T47D (cell line): ENCODE results near the gene CCL20.

Experiments used
- DNase-seq, 2 experiments: peaks; one replicate each; pipeline versions ENCODE4 v3.0.0 to v3.0.0-alpha.2; 2011 to 2012; ENCODE audit warnings: low read depth in 1 of 2, low spot score in 1 of 2
- JUND ChIP-seq: IDR thresholded peaks from 2 replicates; pipeline ENCODE4 v1.6.1; 2012; ENCODE audit warnings: low read depth
- in situ Hi-C: cut with HindIII; loops from 2 replicates; pipeline ENCODE4 v1.10.0; 2016; ENCODE audit warnings: low sequenced_read_pairs, low pct_unique_long_range_greater_than_20kb

The CCL20 gene

DNA sequence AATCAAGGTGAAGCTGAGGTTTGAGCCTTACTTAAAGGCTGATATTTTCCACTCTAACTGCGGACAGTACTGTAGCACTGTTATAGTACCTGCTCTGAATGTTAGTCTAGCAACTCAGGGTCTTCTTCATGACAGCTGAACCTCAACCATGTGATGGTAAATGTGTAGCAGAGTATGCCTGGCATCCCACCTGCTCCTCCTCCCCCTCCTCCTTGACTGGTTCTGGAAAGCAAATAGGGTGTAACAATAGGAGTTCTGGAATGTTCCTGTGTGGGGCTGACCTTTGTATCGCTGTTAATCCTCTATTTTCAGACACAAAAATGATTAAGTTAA, 447 bp upstream of the CCL20 start:
- no peak for TF ChIP-seq JUND
- in situ Hi-C loops: no loop called here
- no peak for DNase-seq

DNA sequence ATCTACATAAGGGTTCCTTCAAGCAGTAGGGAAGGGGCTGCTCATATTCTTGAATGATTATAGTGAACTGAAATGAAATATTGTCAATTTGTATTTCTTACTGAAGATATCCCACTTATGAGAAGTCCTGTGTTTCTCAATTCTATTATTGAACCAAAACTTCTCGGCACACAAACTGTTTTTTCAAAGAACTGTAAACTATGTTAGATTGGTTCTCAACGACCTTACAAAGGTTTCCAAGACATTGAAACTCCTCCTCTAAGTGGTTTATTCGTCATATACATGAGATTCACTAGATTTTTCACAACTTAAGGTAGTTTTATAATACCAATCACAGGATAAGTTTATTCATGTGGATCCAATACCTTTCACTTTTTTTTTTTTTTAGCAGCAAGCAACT, 1.4 kb downstream of the CCL20 start:
- in situ Hi-C loops: no loop called here
- DNase-seq: no peak
- TF ChIP-seq JUND: no peak

DNA sequence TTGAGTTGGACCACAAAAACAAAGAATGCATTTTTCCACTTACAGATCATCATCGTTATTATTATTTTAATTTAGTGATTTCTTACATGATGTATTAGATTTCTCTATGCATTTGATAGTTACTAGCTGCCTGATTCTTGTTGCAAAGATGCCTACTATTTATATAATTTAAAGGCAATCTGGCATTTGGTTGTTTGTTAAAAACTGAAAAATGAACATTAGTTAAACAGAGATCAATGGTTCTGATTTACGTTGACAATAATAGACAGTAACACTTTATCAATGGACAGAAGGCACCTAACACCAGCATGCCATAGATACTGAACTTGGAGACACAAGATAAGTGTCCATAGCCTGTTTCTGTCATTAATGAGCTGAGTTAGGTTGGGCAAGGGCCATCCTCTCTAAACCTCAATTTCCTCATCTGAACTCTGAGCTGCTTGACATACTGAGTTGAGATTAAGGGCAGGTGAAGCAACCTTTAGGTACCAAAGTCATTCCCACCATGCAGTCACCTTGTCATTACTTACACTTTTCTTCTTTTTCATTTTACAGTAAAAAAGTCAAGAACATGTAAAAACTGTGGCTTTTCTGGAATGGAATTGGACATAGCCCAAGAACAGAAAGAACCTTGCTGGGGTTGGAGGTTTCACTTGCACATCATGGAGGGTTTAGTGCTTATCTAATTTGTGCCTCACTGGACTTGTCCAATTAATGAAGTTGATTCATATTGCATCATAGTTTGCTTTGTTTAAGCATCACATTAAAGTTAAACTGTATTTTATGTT, 3.1 kb downstream of the CCL20 start:
- no peak for DNase-seq
- in situ Hi-C loops: no loop called here
- TF ChIP-seq JUND: no peak

DNA sequence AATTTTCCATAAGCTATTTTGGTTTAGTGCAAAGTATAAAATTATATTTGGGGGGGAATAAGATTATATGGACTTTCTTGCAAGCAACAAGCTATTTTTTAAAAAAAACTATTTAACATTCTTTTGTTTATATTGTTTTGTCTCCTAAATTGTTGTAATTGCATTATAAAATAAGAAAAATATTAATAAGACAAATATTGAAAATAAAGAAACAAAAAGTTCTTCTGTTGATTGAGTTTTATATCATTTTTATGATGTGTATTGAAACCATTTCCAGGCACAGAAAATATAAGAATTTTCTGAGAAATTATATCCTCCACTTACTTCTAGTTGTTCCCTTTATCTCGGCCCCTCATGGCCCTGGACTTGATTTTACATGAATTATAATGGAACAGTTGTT, 3.7 kb downstream of the CCL20 start:
- DNase-seq: no peak
- TF ChIP-seq JUND: no peak
- in situ Hi-C loops: no loop called here

DNA sequence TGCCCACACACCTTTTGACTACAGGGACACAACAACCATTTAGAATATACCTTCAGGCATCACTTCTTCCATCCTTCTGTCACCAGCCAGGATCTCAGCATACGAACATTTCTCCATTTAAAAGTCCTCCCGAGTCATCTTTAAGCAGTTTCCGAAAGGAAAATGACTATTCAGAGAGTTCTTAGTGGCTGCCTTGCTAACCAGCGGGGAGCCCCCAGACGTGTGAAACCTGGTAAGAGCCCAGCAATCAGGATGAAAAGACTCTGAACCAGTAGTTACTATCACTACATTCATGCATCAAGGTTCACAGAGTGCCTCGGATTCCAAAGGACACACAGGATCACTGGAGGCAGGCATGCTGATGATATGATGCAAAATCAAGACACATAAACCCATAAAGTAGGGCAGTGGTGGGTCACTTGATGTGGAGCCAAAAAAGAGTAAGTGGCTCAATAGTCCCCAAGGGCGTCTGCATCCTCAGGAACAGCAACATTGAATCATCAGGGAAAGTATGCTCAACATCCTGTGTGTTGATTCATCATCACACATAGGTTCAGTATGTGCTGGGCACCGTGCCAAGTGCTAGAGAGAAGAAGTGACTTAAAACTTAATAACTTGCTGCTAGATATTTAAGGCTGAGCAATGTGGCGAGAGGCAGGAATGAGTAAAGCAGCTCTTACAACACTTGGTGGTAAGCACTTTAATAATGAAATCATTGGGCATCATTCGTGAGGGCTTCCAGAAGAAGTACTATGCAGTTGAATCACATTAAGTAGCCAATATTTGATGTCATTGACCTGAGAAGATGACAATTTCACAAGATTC, 4.4 kb downstream of the CCL20 start:
- no peak for TF ChIP-seq JUND
- DNase-seq: peak; percentile 3 to 38
- in situ Hi-C loops: no loop called here

DNA sequence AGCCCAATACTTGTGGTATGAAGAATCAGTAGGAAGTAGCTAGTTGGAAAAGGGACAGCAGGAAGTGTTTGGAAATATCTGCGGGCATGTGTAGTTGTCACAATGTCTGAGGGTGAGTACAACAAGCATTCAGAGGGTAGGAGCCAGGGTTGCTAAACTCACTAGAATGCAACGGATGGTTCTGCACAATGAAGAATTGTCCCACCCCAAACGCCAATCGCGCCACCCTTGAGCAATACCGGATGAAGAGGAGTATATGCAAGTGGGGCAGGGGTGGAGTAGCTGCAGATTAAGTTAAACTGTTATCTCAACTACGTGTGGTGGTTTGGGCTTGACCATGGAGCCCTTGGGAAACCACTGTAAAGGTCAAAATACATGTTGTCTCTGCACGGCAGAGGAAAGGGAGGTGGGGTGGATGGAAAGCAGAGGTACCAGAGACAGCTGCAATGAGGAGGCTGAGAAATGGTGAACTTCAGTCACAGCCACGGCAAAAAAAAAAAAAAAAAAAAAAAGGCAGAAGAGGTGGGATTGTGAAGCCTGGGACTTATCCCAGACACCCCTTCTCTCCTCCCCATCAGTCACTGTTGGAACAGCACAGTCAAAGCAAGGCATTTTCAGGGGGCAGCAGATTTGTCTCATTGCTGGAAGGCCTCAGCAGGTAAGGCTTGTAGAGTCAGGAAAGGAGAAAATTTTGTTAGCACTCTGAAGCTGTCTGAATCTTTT, 5.2 kb downstream of the CCL20 start:
- DNase-seq: no peak
- no peak for TF ChIP-seq JUND
- in situ Hi-C loops: no loop called here

DNA sequence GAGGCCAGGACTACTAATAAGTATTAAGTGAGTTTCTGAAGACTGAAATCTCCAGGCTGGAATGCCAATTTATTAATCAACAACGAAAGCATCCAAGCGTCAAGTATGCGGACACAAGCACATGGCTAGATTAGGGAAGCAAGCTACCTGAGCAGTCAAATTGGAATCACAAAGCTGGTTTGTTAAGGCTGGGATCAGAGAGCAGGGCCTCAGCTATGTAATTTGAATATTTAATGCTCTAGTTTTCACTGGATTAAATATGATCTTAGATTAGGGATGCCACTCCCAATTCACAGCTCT, 5.7 kb downstream of the CCL20 start:
- no peak for DNase-seq
- TF ChIP-seq JUND: no peak
- in situ Hi-C loops: no loop called here

DNA sequence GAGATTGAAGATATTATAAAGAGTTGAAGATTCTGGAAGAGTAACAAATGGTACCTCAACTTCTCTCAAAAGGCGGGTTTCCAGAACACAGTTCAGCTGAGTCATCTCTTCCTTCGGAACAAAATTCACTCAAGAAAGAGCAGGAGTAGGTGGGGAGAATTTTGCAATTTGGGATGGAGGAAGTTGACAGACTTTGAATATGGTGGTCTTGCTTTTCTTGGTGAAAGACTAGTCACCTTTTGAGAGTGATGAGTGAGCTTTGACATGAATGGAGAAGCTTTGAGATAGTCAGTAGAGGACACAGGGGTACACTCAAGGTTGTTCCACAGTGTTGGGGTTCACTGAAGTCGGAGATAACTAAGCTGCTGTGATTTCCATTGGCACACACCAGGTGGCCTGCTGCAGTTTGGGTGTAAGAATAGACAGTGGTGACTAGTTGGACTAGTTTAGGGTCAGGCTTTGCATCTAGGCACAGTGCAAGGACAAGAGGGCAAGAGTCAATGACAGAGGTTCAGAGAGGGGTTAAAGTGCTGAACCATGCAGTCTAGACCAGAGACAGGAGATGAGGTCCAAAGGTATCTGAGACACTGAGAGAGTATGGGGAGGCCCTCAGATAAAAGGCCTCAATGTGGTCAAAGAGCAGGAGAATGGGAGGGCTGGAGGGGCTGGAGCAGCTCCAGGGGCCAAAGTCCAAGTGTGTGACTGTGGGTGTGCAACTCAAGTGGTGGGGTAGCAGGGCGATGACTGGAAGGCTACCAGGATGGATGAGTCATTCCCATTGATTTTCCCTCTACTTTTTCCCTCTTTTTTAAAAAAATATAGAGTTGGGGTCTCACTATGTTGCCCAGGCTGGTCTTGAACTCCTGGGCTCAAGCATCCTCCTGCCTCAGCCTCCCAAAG, 7.7 kb downstream of the CCL20 start:
- no peak for TF ChIP-seq JUND
- in situ Hi-C loops: no loop called here
- DNase-seq: no peak

DNA sequence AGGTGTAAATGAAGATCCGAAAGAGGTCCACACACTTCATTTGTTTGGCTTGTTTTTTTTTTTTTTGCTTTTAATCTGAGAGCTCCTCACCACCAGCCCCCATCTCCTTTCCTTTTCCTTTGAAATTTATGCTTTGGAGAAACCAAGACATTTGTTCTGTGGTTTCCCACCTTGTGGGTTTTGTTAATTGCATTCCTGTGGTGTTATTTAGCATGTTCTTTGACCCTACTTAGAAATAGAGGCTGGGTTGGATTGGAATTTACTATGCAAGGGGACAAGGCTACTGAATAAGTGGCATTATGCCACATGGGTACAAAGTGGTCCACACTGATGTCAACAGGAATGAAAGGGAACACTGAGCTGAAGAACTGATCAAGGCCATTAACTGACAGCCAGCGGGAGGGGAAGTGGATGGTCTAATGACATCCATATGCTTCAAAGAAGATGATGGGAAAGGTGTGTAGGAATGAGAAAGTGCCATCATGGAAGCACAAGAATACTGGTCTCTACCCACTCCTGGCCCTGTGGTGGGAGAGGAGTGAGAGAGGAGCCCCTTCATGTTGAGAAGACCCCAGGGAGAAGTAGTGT, 8.9 kb downstream of the CCL20 start:
- no peak for TF ChIP-seq JUND
- no peak for DNase-seq
- in situ Hi-C loops: no loop called here

DNA sequence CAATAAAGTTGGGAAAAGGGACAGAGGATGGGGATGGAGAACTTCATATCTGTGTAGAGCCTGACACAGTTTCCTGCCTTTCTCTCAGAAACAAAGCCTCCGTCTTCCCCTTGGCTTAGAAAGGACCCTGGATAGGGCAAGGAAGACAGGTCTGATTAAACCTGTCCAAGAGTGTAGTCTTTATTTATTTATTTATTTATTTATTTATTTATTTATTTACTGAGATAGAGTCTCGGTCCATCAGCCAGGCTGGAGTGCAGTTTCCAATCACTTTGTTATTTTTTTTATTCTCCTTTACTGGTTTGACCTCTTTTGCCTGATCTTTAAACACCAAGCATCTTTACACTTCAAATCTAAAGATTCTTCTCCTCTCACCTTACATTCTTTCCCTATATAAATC, 10.3 kb downstream of the CCL20 start:
- TF ChIP-seq JUND: no peak
- DNase-seq: no peak
- in situ Hi-C loops: no loop called here

DNA sequence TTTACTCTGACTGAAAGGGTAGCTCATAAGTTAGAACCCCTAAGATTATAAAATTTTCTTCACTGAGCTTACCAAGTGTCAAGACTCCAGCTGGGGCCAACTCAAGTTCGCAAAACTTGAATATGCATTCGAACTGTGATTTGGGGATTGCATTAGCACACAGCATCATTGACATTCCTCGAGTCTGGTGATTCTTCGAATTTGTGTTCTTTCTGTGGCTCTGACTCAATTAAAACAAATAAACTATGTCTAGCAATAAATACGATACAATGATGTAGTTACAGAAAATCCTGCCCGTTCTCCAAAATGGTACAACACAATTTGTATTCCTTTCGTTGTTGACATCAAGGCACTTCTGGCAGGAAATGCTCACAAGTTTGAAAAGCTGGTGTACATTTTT, 11.1 kb downstream of the CCL20 start:
- in situ Hi-C loops: no loop called here
- no peak for DNase-seq
- TF ChIP-seq JUND: no peak

DNA sequence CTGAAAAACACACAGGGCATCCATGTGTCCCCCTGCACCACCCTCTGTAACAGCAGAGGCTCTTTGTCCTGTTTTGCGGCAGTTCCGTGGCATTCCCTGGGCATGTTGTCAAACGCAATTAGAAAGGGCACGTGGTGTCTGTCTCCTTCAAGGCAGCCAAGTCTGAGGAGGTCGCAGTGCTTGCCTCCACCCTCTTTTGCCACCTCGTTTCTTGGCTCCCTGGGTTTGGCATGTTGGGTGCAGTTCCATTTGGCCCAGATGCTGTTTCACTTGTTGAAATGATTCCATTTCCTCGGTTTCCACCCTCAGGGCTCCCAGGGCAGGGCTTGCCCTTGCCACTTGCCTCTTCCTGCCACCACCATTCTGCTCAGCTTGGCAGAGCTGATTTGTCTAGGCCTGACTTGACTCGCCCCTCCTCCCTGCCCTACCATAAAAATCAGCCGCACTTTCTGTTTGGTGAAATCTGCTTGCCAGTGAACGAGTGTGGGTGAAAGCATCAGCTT, 12.4 kb downstream of the CCL20 start:
- DNase-seq: no peak
- in situ Hi-C loops: no loop called here

More for the DNA sequence above, 12.4 kb downstream of the CCL20 start:
- TF ChIP-seq JUND: no peak
